WERI-Rb-1 (cell line): Measurements from ENCODE around the gene RMND5A.
"Not testable (repeated sequence)": the region's sequence is repeated elsewhere in the genome, so short reads cannot be mapped to it uniquely, and the experiment has no call there.

ENCODE experiments used
- DNase-seq: peaks from one replicate; pipeline ENCODE4 v3.0.0-alpha.2; 2020
- H3K27ac ChIP-seq: fragments of 250-450 bp; sonication (Bioruptor Pico); 2 replicates; pipeline ENCODE4 v1.5.1; 2020; ENCODE audit warnings: mild to moderate bottlenecking, moderate library complexity
- H3K27me3 ChIP-seq: fragments of 250-450 bp; sonication (Bioruptor Pico); 2 replicates; pipeline ENCODE4 v1.5.1; 2021; ENCODE audit warnings: mild to moderate bottlenecking, low read depth, moderate library complexity; ENCODE audit not compliant: insufficient read depth, severe bottlenecking
- H3K36me3 ChIP-seq: fragments of 250-450 bp; sonication (Bioruptor Pico); 2 replicates; pipeline ENCODE4 v1.5.1; 2020; ENCODE audit warnings: mild to moderate bottlenecking, moderate library complexity
- H3K4me3 ChIP-seq: 2 replicates; pipeline ENCODE4 v1.5.1; 2011; ENCODE audit warnings: low read depth, mild to moderate bottlenecking, control low read depth, low read length
- H3K9me3 ChIP-seq: fragments of 250-450 bp; sonication (Bioruptor Pico); 2 replicates; pipeline ENCODE4 v1.5.1; 2021; ENCODE audit warnings: mild to moderate bottlenecking, moderate library complexity; ENCODE audit not compliant: severe bottlenecking
- TF ChIP-seq, protein P1 (sequence below): IDR thresholded peaks from 2 replicates; pipeline ENCODE4 v1.5.1; 2011; ENCODE audit warnings: low read depth, mild to moderate bottlenecking, control low read depth, inconsistent platforms, low read length

RMND5A gene

GRCh38 chr2:86719637-86720539 is at the start of gene RMND5A:
RMND5A (plus strand) TSS chr2:86720291; CDS start chr2:86720668, 377 bp downstream.
- Histone ChIP-seq H3K4me3 (peak within 1 kb of the TSS; percentile 57), H3K27ac (peak within 1 kb of the TSS; percentile 83)
- not testable (repeated sequence) for H3K36me3 ChIP-seq, H3K9me3 ChIP-seq, H3K27me3 ChIP-seq
- peak; percentile 94 for DNase-seq

DNA sequence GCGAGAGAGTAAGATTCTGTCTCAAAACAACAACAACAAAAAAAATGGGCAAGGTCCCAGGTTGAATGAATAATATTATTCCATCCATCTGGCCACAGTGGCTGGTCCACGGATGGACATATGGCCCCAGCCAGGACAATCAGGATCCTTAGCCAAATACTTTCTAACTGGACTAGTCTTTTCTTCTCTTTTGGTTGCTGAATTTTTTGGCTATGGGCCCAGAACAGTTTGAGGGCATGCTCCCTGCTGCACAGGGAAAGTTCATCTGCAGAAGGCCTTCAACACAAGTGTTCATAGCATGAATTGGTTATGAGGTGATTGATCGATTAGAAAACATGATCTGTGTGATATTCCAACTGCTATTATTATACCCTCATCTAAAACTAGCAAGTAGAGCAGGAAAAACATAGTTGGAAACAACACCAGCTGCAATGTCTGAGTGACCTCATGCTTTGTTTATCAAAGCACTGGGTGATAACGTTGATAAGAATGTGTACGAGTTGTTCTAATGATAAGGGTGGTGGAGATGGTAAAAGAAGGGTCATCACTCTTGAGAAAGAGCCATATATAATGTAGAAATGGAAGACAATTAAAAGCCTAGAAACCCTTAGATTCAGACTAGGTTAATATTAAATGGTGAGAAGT is 48.6 kb upstream of the RMND5A start:
- no peaks in the 10 kb centered on the region for H3K27me3 ChIP-seq
- DNase-seq: no peak
- peaks cover 4% of the 10 kb centered on the region for H3K9me3 ChIP-seq
- TF ChIP-seq, protein P1, sequence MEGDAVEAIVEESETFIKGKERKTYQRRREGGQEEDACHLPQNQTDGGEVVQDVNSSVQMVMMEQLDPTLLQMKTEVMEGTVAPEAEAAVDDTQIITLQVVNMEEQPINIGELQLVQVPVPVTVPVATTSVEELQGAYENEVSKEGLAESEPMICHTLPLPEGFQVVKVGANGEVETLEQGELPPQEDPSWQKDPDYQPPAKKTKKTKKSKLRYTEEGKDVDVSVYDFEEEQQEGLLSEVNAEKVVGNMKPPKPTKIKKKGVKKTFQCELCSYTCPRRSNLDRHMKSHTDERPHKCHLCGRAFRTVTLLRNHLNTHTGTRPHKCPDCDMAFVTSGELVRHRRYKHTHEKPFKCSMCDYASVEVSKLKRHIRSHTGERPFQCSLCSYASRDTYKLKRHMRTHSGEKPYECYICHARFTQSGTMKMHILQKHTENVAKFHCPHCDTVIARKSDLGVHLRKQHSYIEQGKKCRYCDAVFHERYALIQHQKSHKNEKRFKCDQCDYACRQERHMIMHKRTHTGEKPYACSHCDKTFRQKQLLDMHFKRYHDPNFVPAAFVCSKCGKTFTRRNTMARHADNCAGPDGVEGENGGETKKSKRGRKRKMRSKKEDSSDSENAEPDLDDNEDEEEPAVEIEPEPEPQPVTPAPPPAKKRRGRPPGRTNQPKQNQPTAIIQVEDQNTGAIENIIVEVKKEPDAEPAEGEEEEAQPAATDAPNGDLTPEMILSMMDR: no peak
- no peak overlapping the region for H3K27ac ChIP-seq
- no peak overlapping the region for H3K4me3 ChIP-seq
- H3K36me3 ChIP-seq: no peaks in the 10 kb centered on the region

DNA sequence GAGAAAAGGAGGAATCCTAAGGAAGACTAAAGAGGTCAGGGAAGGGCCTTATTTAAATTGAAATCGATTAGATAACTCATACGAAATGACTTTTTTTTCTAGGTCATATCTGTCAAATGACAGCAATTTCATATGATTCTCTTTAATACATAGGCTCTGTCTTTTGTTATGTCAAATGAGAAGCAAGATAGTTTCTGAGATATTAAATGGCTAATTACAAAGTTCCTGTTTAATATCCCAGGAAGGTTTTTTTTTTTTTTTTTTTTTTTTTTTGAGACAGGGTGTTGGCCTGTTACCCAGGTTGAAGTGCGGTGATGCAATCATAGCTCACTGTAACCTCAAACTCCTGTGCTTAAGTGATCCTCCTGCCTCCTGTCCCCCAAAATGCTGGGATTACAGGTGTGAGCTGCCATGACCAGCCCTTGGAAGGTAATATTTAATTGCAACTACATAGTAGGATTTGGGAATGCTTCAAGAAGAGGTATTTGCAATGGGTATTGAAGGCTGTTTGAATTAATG is 48.0 kb upstream of the RMND5A start:
- TF ChIP-seq, protein P1: no peak
- no peak overlapping the region for H3K4me3 ChIP-seq
- no peaks in the 10 kb centered on the region for H3K27me3 ChIP-seq
- H3K9me3 ChIP-seq: peaks cover 4% of the 10 kb centered on the region
- no peaks in the 10 kb centered on the region for H3K36me3 ChIP-seq
- no peak overlapping the region for H3K27ac ChIP-seq
- DNase-seq: no peak

DNA sequence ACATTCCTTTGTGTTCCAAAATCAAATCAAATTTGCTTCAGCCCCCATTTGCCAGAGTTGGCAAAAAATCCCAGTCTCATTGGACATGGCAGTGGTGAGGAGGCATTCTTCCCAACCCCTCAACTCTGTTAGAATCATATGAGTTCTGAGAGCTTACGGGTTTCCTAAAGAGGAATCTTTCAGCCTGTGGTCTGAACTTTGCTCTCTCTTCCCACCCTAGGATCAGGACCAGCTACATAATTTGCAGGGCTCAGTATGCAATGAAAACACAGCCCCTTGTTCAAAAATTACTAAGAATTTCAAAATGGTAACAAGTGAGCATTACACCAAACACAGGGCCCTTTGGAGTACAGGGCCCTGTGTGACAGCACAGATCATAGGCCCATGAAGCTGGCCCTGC is 47.1 kb upstream of the RMND5A start:
- Histone ChIP-seq H3K27me3 (no peaks in the 10 kb centered on the region), H3K9me3 (peaks cover 4% of the 10 kb centered on the region), H3K4me3 (no peak overlapping the region), H3K27ac (no peak overlapping the region), H3K36me3 (no peaks in the 10 kb centered on the region)
- DNase-seq: no peak
- TF ChIP-seq, protein P1: no peak

- Histone ChIP-seq H3K4me3 (no peak overlapping the region), H3K27ac (no peak overlapping the region), H3K9me3 (no peaks in the 10 kb centered on the region), H3K36me3 (no peaks in the 10 kb centered on the region), H3K27me3 (no peaks in the 10 kb centered on the region)
- TF ChIP-seq, protein P1: no peak
- DNase-seq: no peak
These were observed 46.0 kb upstream of the RMND5A start for GRCh38 chr2:86673986-86674670.

DNA sequence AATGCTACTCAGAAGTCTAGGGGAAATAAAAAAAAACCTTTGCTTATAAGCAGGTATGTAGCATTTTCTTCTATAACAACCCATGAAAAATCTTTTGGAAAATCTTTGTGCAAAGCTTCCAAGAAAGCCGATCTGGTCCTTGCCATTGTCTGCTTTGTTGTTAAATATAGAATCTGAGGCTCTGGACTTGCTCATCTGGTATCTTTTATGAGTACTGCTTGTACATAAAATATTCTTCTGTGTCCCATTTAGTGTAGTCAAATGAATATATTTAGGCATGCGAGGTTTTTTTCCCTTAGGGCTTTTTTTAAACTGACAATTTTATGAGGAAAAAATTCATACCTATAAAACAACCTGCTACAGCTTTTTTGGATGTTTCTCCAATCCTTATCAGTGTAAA is 45.0 kb upstream of the RMND5A start:
- no peak for DNase-seq
- TF ChIP-seq, protein P1: no peak
- Histone ChIP-seq H3K9me3 (no peaks in the 10 kb centered on the region), H3K27me3 (no peaks in the 10 kb centered on the region), H3K27ac (no peak overlapping the region), H3K36me3 (no peaks in the 10 kb centered on the region), H3K4me3 (no peak overlapping the region)
